ENCODE results near the gene PAIP2. TPM values are rescaled to one million over a fixed set of nuclear protein-coding genes. Genes with fewer than 3 reads are reported as not detected.
"Not testable (repeated sequence)": the region's sequence is repeated elsewhere in the genome, so short reads cannot be mapped to it uniquely, and the experiment has no call there.

Gene PAIP2
- total RNA-seq, 1 donor from 2014 or later, result 86.6 TPM

DNA sequence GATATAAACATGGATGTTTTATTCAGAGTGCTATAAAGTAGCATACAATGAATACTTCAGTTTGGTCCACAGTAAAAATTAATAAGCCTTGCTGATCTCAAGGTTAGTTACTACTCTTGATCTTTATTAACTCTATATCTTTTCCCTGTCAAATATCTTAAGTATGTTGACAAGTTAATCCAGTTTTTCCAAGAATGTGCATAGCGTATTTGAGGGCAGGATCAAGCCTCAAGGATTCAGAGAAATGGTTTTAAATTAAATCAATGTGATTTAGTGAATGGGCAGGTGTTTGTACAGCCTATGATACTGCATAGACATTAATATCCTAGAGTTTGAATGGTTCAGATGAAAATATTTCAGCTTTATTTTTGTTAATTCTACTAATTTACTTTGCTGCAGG lies 27.4 kb upstream of the PAIP2 start:
- H3K36me3 ChIP-seq (ENCODE audit: control insufficient read depth in 3 of 3, insufficient read depth in 3 of 3, low read length in 3 of 3), result peaks cover 23 to 25% (median 23%) of the 10 kb centered on the region in 3 donors
- H3K9ac ChIP-seq (ENCODE audit: low read depth in 1 of 3, low read length in 3 of 3), result no peak overlapping the region
- H3K4me3 ChIP-seq (ENCODE audit: low read length in 3 of 3), result no peak overlapping the region
- H3K27ac ChIP-seq (ENCODE audit: low read depth, low read length), result no peak overlapping the region
- no peaks in the 10 kb centered on the region for H3K9me3 ChIP-seq (ENCODE audit: control insufficient read depth in 3 of 3, low read length in 3 of 3)
- no peaks in the 10 kb centered on the region for H3K27me3 ChIP-seq (ENCODE audit: control insufficient read depth in 3 of 3, insufficient read depth in 3 of 3, low read length in 3 of 3)
- peaks cover 5 to 9% (median 7%) of the 10 kb centered on the region in 3 donors for H3K4me1 ChIP-seq (ENCODE audit: control insufficient read depth in 3 of 3, insufficient read depth in 3 of 3, low read length in 3 of 3)

DNA sequence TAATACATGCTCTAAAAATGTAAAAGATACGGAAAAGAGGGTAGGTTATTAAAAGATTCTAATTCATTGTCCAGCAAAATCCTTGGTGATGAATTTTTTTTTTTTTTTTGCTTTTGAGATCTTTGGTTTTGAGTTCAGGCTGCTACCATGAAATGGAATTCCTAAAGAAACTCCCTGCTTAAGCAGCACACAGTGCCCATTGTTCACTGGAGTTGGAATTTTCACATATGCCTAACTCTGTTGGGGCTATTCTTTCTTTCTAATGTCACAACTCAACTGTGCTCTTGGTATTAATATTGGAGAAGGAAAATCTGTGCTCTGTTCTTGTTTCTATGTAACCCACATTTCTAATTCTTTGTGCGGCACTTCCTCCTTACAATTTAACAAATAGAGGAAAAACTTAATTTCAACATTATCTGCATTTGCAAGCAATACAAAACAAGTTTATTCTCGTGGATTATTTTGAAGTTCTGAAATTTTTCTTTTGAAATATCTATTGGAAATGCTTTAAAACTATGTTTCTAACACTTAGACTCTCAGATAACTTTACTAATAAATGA lies 26.5 kb upstream of the PAIP2 start:
- Histone ChIP-seq H3K9ac (ENCODE audit: low read depth in 1 of 3, low read length in 3 of 3) (no peak overlapping the region), H3K9me3 (ENCODE audit: control insufficient read depth in 3 of 3, low read length in 3 of 3) (no peaks in the 10 kb centered on the region), H3K4me3 (ENCODE audit: low read length in 3 of 3) (no peak overlapping the region), H3K36me3 (ENCODE audit: control insufficient read depth in 3 of 3, insufficient read depth in 3 of 3, low read length in 3 of 3) (peaks cover 29 to 32% (median 29%) of the 10 kb centered on the region in 3 donors), H3K27me3 (ENCODE audit: control insufficient read depth in 3 of 3, insufficient read depth in 3 of 3, low read length in 3 of 3) (no peaks in the 10 kb centered on the region), H3K27ac (ENCODE audit: low read depth, low read length) (no peak overlapping the region), H3K4me1 (ENCODE audit: control insufficient read depth in 3 of 3, insufficient read depth in 3 of 3, low read length in 3 of 3) (peaks cover 2 to 4% (median 3%) of the 10 kb centered on the region in 3 donors)

DNA sequence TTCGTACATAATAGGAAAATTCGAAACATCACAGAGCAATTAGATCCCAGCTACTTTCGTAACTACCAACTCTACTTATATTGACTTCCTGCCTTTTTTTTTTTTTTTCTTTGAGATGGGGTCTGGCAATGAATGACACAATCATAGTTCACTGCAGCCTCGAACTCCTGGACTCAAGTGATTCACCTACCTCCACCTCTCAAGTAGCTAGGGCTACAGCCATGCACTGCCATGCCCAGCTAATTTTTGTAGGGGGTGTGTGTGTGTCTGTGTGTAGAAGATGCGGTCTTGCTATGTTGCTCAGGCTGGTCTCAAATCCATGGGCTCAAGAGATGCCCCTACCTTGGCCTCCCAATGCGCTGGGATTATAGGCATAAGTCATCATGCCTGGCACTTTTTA lies 5.8 kb upstream of the PAIP2 start:
- H3K27ac ChIP-seq (ENCODE audit: low read depth, low read length), result no peak overlapping the region
- no peak overlapping the region for H3K4me3 ChIP-seq (ENCODE audit: low read length in 3 of 3)
- no peak overlapping the region for H3K9ac ChIP-seq (ENCODE audit: low read depth in 1 of 3, low read length in 3 of 3)
- no peaks in the 10 kb centered on the region for H3K4me1 ChIP-seq (ENCODE audit: control insufficient read depth in 3 of 3, insufficient read depth in 3 of 3, low read length in 3 of 3)
- H3K9me3 ChIP-seq (ENCODE audit: control insufficient read depth in 3 of 3, low read length in 3 of 3), result no peaks in the 10 kb centered on the region
- H3K36me3 ChIP-seq (ENCODE audit: control insufficient read depth in 3 of 3, insufficient read depth in 3 of 3, low read length in 3 of 3), result peaks cover 7 to 19% (median 12%) of the 10 kb centered on the region in 3 donors
- no peaks in the 10 kb centered on the region for H3K27me3 ChIP-seq (ENCODE audit: control insufficient read depth in 3 of 3, insufficient read depth in 3 of 3, low read length in 3 of 3)

DNA sequence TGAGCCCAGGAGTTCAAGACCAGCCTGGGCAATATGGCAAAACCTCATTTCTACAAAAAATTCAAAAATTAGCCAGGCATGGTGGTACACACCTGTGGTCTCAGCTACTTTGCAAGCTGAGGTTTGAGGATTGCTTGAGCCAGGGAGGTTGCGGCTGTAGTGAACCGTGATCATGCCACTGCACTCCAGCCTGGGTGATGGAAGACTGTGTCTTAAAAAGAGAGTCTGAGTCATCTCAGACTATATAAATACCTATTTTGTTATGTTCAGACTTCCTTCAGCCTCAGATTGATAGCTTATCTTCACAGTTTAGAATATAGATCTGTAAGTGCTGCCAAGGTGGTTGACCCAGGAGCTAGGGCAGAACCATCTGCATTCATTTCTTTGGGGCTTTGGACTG lies 1.6 kb upstream of the PAIP2 start:
- Histone ChIP-seq H3K9me3 (ENCODE audit: control insufficient read depth in 3 of 3, low read length in 3 of 3) (no peaks in the 10 kb centered on the region), H3K27me3 (ENCODE audit: control insufficient read depth in 3 of 3, insufficient read depth in 3 of 3, low read length in 3 of 3) (no peaks in the 10 kb centered on the region), H3K27ac (ENCODE audit: low read depth, low read length) (no peak overlapping the region), H3K36me3 (ENCODE audit: control insufficient read depth in 3 of 3, insufficient read depth in 3 of 3, low read length in 3 of 3) (peaks cover 0 to 2% (median 0%) of the 10 kb centered on the region in 3 donors), H3K4me1 (ENCODE audit: control insufficient read depth in 3 of 3, insufficient read depth in 3 of 3, low read length in 3 of 3) (peaks cover 18 to 29% (median 21%) of the 10 kb centered on the region in 3 donors), H3K9ac (ENCODE audit: low read depth in 1 of 3, low read length in 3 of 3) (no peak overlapping the region), H3K4me3 (ENCODE audit: low read length in 3 of 3) (no peak overlapping the region)

DNA sequence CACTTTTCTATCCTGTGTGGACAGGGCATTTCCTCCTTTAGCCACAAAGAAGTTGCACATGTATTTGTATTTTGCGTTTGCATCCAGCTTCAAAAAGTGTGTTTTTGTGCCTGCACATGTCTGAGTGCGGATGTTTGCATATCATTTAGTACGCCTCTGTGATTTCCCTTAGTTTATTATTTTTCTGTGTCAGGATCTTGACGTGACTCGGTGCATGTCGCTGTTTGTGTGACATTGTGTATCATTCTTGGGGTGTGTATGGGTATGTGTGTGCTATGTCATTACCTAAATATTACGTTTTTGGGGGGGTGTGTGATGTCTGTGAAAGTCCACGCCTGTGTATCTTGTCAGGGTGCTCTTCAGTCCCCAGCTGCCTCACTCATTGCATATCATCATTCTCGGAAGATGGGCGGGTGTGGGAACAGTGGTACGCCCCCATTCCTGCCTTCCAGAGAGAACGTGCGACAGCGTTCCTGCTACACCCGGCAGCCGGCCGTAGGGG lies 416 bp upstream of the PAIP2 start:
- Histone ChIP-seq H3K27me3 (ENCODE audit: control insufficient read depth in 3 of 3, insufficient read depth in 3 of 3, low read length in 3 of 3) (no peaks in the 10 kb centered on the region), H3K36me3 (ENCODE audit: control insufficient read depth in 3 of 3, insufficient read depth in 3 of 3, low read length in 3 of 3) (peaks cover 0 to 2% (median 0%) of the 10 kb centered on the region in 3 donors), H3K27ac (ENCODE audit: low read depth, low read length) (peak overlapping the region; percentile 100), H3K9ac (ENCODE audit: low read depth in 1 of 3, low read length in 3 of 3) (peak overlapping the region; percentile 100), H3K9me3 (ENCODE audit: control insufficient read depth in 3 of 3, low read length in 3 of 3) (no peaks in the 10 kb centered on the region), H3K4me1 (ENCODE audit: control insufficient read depth in 3 of 3, insufficient read depth in 3 of 3, low read length in 3 of 3) (peaks cover 18 to 29% (median 21%) of the 10 kb centered on the region in 3 donors), H3K4me3 (ENCODE audit: low read length in 3 of 3) (peak overlapping the region; percentile 98 to 100 (median 99))

DNA sequence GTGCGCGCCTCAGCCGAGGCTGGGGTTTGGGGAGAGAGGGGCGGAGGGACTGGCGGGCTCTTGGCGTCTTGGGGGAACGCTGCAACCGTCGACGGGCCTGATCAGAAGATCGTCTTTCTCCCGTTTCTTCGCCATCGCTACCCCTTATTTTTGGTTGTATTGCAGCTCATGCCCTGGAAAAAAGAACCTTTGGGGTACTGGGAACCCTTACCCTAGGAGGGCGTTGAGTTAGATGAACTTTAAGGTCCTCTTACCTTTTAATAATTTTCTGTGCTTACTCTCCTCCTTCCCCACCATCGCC lies 719 bp downstream of the PAIP2 start:
- Histone ChIP-seq H3K9ac (ENCODE audit: low read depth in 1 of 3, low read length in 3 of 3) (peak overlapping the region; percentile 100), H3K27me3 (ENCODE audit: control insufficient read depth in 3 of 3, insufficient read depth in 3 of 3, low read length in 3 of 3) (no peaks in the 10 kb centered on the region), H3K9me3 (ENCODE audit: control insufficient read depth in 3 of 3, low read length in 3 of 3) (no peaks in the 10 kb centered on the region), H3K4me1 (ENCODE audit: control insufficient read depth in 3 of 3, insufficient read depth in 3 of 3, low read length in 3 of 3) (peaks cover 18 to 29% (median 21%) of the 10 kb centered on the region in 3 donors), H3K4me3 (ENCODE audit: low read length in 3 of 3) (peak overlapping the region; percentile 98 to 100 (median 99)), H3K36me3 (ENCODE audit: control insufficient read depth in 3 of 3, insufficient read depth in 3 of 3, low read length in 3 of 3) (peaks cover 0 to 2% (median 0%) of the 10 kb centered on the region in 3 donors), H3K27ac (ENCODE audit: low read depth, low read length) (peak overlapping the region; percentile 100)

DNA sequence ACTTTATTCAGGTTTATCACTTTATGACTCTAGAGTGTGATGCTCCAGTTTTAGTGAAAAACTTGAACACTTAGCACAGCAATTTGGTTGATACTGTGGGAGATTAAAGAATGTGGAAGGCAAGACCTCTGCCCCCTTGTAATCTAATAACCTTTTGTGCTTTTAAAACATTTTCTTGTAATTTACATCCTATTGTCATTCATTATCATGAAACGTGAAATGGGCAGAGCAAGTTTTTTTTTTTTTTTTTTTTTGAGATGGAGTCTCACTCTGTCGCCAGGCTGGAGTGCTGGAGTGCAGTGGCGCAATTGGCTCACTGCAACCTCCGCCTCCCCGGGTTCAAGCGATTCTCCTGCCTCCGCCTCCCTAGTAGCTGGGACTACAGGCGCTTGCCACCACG lies 1.8 kb downstream of the PAIP2 start:
- peaks cover 18 to 31% (median 21%) of the 10 kb centered on the region in 3 donors for H3K4me1 ChIP-seq (ENCODE audit: control insufficient read depth in 3 of 3, insufficient read depth in 3 of 3, low read length in 3 of 3)
- peak overlapping the region; percentile 17 to 100 (median 98) for H3K4me3 ChIP-seq (ENCODE audit: low read length in 3 of 3)
- peak overlapping the region in 2 of 3 donors; percentile 100 for H3K9ac ChIP-seq (ENCODE audit: low read depth in 1 of 3, low read length in 3 of 3)
- H3K27me3 ChIP-seq (ENCODE audit: control insufficient read depth in 3 of 3, insufficient read depth in 3 of 3, low read length in 3 of 3), result no peaks in the 10 kb centered on the region
- no peak overlapping the region for H3K27ac ChIP-seq (ENCODE audit: low read depth, low read length)
- peaks cover 0 to 2% (median 0%) of the 10 kb centered on the region in 3 donors for H3K36me3 ChIP-seq (ENCODE audit: control insufficient read depth in 3 of 3, insufficient read depth in 3 of 3, low read length in 3 of 3)
- no peaks in the 10 kb centered on the region for H3K9me3 ChIP-seq (ENCODE audit: control insufficient read depth in 3 of 3, low read length in 3 of 3)

DNA sequence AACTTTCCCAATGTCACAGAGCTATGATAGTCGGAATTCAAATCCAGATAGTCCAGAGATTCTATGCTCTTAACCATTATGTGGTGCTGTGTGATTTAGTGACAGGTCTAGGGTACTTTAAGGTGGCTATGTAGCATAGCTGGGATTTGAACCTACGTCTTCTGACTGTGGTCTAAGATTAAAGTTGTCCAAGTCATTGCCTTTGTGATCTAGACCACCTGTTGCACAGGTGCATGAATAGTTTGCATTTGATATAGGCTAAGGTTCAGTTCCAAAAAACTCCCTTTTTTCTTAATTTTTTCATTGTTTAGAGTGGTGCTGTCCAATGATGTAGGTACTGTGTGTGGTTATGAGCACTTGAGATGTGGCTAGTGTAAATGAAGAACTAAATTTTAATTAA lies 2.5 kb downstream of the PAIP2 start:
- Histone ChIP-seq H3K27me3 (ENCODE audit: control insufficient read depth in 3 of 3, insufficient read depth in 3 of 3, low read length in 3 of 3) (no peaks in the 10 kb centered on the region), H3K27ac (ENCODE audit: low read depth, low read length) (no peak overlapping the region), H3K9me3 (ENCODE audit: control insufficient read depth in 3 of 3, low read length in 3 of 3) (no peaks in the 10 kb centered on the region), H3K9ac (ENCODE audit: low read depth in 1 of 3, low read length in 3 of 3) (no peak overlapping the region), H3K36me3 (ENCODE audit: control insufficient read depth in 3 of 3, insufficient read depth in 3 of 3, low read length in 3 of 3) (peaks cover 0 to 2% (median 0%) of the 10 kb centered on the region in 3 donors), H3K4me3 (ENCODE audit: low read length in 3 of 3) (peak overlapping the region in 1 of 3 donors; percentile 23), H3K4me1 (ENCODE audit: control insufficient read depth in 3 of 3, insufficient read depth in 3 of 3, low read length in 3 of 3) (peaks cover 18 to 31% (median 21%) of the 10 kb centered on the region in 3 donors)

DNA sequence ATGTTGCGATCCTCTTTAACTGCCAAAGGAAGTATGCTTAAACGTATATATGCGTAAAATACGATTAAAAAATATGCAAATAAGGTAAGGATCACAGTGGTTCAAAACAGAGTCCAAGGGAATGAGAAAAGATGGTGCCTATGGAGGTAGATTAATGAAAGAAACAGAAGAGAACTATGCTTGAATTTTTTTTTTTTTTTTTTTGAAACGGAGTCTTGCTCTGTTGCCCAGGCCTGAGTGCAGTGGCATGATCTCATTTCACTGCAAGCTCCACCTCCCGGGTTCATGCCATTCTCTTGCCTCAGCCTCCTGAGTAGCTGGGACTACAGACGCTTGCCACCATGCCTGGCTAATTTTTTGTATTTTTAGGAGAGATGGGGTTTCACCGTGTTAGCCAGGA lies 3.8 kb downstream of the PAIP2 start:
- H3K27me3 ChIP-seq (ENCODE audit: control insufficient read depth in 3 of 3, insufficient read depth in 3 of 3, low read length in 3 of 3); H3K27ac ChIP-seq (ENCODE audit: low read depth, low read length); H3K36me3 ChIP-seq (ENCODE audit: control insufficient read depth in 3 of 3, insufficient read depth in 3 of 3, low read length in 3 of 3); H3K4me3 ChIP-seq (ENCODE audit: low read length in 3 of 3); H3K9me3 ChIP-seq (ENCODE audit: control insufficient read depth in 3 of 3, low read length in 3 of 3); H3K9ac ChIP-seq (ENCODE audit: low read depth in 1 of 3, low read length in 3 of 3): not testable (repeated sequence)
- H3K4me1 ChIP-seq (ENCODE audit: control insufficient read depth in 3 of 3, insufficient read depth in 3 of 3, low read length in 3 of 3), result peaks cover 18 to 31% (median 21%) of the 10 kb centered on the region in 3 donors

DNA sequence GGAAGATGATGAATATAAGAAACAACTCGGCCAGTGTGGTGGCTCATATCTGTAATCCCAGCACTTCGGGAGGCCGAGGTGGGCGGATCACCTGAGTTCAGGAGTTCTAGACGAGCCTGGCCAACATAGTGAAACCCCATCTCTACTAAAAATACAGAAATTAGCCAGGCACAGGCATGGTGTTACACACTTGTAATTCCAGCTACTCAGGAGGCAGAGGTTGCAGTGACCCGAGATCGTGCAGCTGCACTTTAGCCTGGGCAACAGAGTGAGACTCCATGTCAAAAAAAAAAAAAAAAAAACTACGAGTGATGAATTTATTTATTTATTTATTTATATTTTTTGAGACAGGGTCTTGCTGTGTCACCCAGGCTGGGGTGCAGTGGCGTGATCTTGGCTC lies 6.2 kb downstream of the PAIP2 start:
- peaks cover 9 to 16% (median 14%) of the 10 kb centered on the region in 3 donors for H3K4me1 ChIP-seq (ENCODE audit: control insufficient read depth in 3 of 3, insufficient read depth in 3 of 3, low read length in 3 of 3)
- H3K9me3 ChIP-seq (ENCODE audit: control insufficient read depth in 3 of 3, low read length in 3 of 3); H3K9ac ChIP-seq (ENCODE audit: low read depth in 1 of 3, low read length in 3 of 3); H3K27me3 ChIP-seq (ENCODE audit: control insufficient read depth in 3 of 3, insufficient read depth in 3 of 3, low read length in 3 of 3); H3K4me3 ChIP-seq (ENCODE audit: low read length in 3 of 3); H3K36me3 ChIP-seq (ENCODE audit: control insufficient read depth in 3 of 3, insufficient read depth in 3 of 3, low read length in 3 of 3); H3K27ac ChIP-seq (ENCODE audit: low read depth, low read length): not testable (repeated sequence)

All from skeletal muscle tissue (tissue), 4 donors.